Peyer's patch (tissue), 4 donors: Measurements from ENCODE around the gene AHI1. TPM values are rescaled to one million over a fixed set of nuclear protein-coding genes. Genes with fewer than 3 reads are reported as not detected.

Experiments
- DNase-seq, 3 donors: peaks; one replicate each; pipeline ENCODE4 v3.0.0-alpha.2; 2017 to 2019
- H3K27ac ChIP-seq, 4 donors: fragments of 200-600 bp; sonication (generic); one replicate each; pipeline ENCODE4 v1.5.1; 2016 to 2019
- H3K27me3 ChIP-seq, 2 donors: fragments of 200-600 bp; sonication (generic); one replicate each; pipeline ENCODE4 v1.5.1; 2019
- H3K36me3 ChIP-seq, 3 donors: fragments of 200-600 bp; sonication (generic); one replicate each; pipeline ENCODE4 v1.5.1; 2016 to 2019
- H3K4me1 ChIP-seq, 4 donors: fragments of 200-600 bp; sonication (generic); one replicate each; pipeline ENCODE4 v1.5.1; 2016 to 2019
- H3K4me3 ChIP-seq, 4 donors: fragments of 200-600 bp; sonication (generic); 1 replicate in 3 of 4; 2 replicates in 1 of 4; pipeline ENCODE4 v1.5.1; 2016 to 2019; ENCODE audit warnings: mild to moderate bottlenecking in 1 of 4
- H3K9me3 ChIP-seq, 4 donors: fragments of 200-600 bp; sonication (generic); one replicate each; pipeline ENCODE4 v1.5.1; 2016 to 2019; ENCODE audit warnings: mild to moderate bottlenecking in 1 of 4
- CTCF ChIP-seq, 6 experiments: fragments of 450-650 bp in 4 of 6; fragments of 200-600 bp in 2 of 6; sonication (generic) in 1 of 6; IDR thresholded peaks; one replicate each; pipeline ENCODE4 v1.5.1; 2017 to 2019; ENCODE audit warnings: antibody characterized with exemption in 6 of 6, mild to moderate bottlenecking in 3 of 6, moderate library complexity in 1 of 6
- POLR2A ChIP-seq, 2 donors: fragments of 450-650 bp; IDR thresholded peaks; one replicate each; pipeline ENCODE4 v1.5.1; 2017; ENCODE audit warnings: antibody characterized with exemption in 2 of 2, mild to moderate bottlenecking in 2 of 2, moderate library complexity in 2 of 2
- total RNA-seq, 4 donors: library from RNA; depleted of rRNA; stranded (reverse); fragments of >200 nt; gene quantifications; one replicate each; pipeline ENCODE4 v1.1.0, GENCODE V29; 2016

Gene AHI1
- total RNA-seq, 4 donors from 2014 or later = 4.4 to 141 (median 17.6) TPM

DNA sequence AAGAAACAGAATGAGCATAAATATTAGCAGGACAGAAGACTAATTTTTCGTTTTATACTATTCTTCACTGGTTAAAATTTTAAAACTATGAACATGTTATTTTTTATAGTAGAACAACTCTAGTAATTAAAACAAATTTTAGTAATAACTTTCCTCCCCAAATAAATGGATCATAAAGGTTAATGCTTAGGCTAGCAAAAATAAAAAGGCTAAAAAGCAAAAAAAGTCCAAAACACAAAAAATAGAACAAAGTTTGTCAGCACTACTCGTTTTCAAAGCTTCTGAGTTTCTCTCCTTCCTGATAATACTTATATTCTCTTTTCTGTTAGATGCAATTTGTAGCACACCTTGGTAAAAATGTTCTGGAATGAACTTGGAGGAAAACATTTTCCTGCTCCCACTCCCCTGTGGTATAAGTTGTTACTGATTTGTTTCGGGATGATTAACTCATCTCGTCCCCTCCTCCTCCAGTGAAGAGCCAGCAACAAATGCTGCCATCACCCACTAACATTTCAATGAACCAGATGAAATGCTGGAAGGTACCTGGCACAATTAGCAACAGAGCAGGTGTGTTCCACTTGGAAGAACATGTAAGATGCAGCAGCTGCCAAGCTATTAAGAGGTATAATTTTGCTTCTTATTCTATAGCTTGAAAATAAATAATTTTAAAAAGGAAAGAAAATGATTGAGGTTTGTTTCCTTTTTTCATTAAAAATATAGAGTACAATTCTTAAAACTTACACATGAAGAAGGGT is 185.9 kb downstream of the AHI1 start:
- no peak for DNase-seq
- no peaks in the 10 kb centered on the region for H3K27me3 ChIP-seq
- H3K4me1 ChIP-seq = no peaks in the 10 kb centered on the region
- H3K27ac ChIP-seq = no peak overlapping the region
- H3K9me3 ChIP-seq = no peaks in the 10 kb centered on the region
- no peak for TF ChIP-seq POLR2A (IDR thresholded peaks at IDR 0.05)
- TF ChIP-seq CTCF (IDR thresholded peaks at IDR 0.05) = no peak
- no peak overlapping the region for H3K4me3 ChIP-seq
- no peaks in the 10 kb centered on the region for H3K36me3 ChIP-seq

DNA sequence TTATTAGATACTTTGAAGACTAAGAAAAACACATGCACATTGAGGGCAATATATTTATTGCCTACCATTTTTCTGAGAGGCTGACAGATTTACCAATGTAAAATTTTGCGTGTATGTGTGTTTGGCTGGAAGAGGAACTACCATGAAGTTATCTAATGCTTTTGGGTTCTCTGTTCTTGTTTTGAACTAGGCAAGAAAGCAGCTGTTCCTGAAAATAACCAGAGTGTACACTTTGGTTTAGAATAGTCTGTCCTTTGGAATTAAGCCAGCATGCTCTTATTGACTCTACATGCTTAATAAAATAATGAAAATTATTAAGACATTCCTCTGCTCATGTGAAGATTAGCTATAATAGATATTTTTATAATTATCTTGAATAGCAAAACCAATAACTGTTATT is 187.2 kb downstream of the AHI1 start:
- no peak overlapping the region for H3K4me3 ChIP-seq
- DNase-seq = no peak
- no peaks in the 10 kb centered on the region for H3K9me3 ChIP-seq
- TF ChIP-seq POLR2A (IDR thresholded peaks at IDR 0.05) (no peak), CTCF (IDR thresholded peaks at IDR 0.05) (no peak)
- H3K36me3 ChIP-seq = no peaks in the 10 kb centered on the region
- no peak overlapping the region for H3K27ac ChIP-seq
- H3K27me3 ChIP-seq = no peaks in the 10 kb centered on the region
- no peaks in the 10 kb centered on the region for H3K4me1 ChIP-seq

DNA sequence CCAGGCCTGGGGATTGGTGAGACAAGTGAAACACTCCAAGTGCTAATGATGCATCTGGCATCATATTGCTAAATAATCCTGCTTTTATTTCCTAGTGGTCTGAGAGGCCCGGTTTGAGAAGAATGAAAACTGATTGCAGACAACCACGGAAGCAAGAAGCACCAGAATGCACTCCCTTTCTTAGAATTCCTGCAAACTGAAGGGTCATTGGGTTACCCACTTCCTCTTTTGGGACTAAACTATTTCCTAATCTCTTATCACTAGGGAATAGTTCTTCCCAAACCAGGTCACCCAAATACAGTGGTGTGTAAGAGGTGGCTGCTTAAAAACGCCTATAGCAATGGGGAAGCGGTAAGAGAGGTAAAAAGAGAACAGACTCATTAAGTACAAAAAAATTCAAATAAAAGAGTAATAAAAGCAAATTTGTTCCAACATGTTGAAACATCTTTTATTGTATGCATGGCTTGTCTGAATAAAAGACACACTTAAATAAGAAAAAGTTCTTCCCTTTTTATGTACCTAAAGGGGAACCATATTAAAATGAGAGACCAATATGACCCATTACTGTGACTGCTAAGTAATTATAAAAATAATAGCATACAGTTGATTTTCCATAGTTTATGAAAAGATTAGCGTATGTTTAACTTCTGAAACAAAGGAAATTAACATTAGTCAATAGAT is 190.7 kb downstream of the AHI1 start:
- H3K36me3 ChIP-seq = no peaks in the 10 kb centered on the region
- no peaks in the 10 kb centered on the region for H3K9me3 ChIP-seq
- DNase-seq = no peak
- no peak overlapping the region for H3K27ac ChIP-seq
- no peak for TF ChIP-seq POLR2A (IDR thresholded peaks at IDR 0.05)
- no peak for TF ChIP-seq CTCF (IDR thresholded peaks at IDR 0.05)
- no peak overlapping the region for H3K4me3 ChIP-seq
- H3K27me3 ChIP-seq = no peaks in the 10 kb centered on the region
- H3K4me1 ChIP-seq = no peaks in the 10 kb centered on the region

- no peaks in the 10 kb centered on the region for H3K4me1 ChIP-seq
- H3K27me3 ChIP-seq = no peaks in the 10 kb centered on the region
- H3K4me3 ChIP-seq = no peak overlapping the region
- H3K27ac ChIP-seq = no peak overlapping the region
- no peak for TF ChIP-seq CTCF (IDR thresholded peaks at IDR 0.05)
- no peak for TF ChIP-seq POLR2A (IDR thresholded peaks at IDR 0.05)
- H3K9me3 ChIP-seq = no peaks in the 10 kb centered on the region
- no peaks in the 10 kb centered on the region for H3K36me3 ChIP-seq
- DNase-seq = no peak
Observed at GRCh38 chr6:135306166-135306565, 191.4 kb downstream of the AHI1 start.

DNA sequence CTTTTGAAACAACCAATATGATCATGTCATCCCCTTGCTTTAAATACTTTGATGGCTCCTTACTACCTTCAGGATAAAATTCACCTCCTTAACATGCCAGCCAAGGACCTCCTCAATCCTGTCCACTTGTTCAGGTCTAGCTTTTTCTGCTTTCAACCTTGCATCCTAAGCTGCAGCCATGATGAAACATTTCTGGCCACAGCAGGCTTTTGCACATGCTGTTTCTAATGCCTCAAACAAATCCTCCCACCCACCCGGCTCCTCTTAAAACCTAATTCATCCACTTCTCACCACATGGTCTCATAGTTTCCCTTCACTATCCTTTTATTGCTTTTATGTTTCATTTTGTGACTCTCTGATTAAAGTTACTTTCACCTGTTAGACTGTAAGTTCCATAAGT is 191.9 kb downstream of the AHI1 start:
- no peak for DNase-seq
- H3K36me3 ChIP-seq = no peaks in the 10 kb centered on the region
- no peaks in the 10 kb centered on the region for H3K27me3 ChIP-seq
- H3K4me3 ChIP-seq = no peak overlapping the region
- TF ChIP-seq CTCF (IDR thresholded peaks at IDR 0.05) (no peak), POLR2A (IDR thresholded peaks at IDR 0.05) (no peak)
- no peak overlapping the region for H3K27ac ChIP-seq
- H3K4me1 ChIP-seq = no peaks in the 10 kb centered on the region
- H3K9me3 ChIP-seq = no peaks in the 10 kb centered on the region
